G401 (cell line): ENCODE results near the gene AFG3L2. TPM values are rescaled to one million over a fixed set of nuclear protein-coding genes. Genes with fewer than 3 reads are reported as not detected.

Experiments
- DNase-seq: peaks from one replicate; pipeline ENCODE4 v3.0.0-alpha.2; 2015; ENCODE audit warnings: low spot score
- in situ Hi-C: cut with HindIII; loops from 2 replicates; pipeline ENCODE4 v1.10.0; 2016; ENCODE audit warnings: low sequenced_read_pairs, mixed read lengths
- total RNA-seq: library from RNA; depleted of rRNA; stranded (reverse); fragments of >200 nt; shearing (Covaris generic); gene quantifications from 2 replicates; pipeline ENCODE4 v1.2.3, GENCODE V29; 2014

The AFG3L2 gene
- total RNA-seq, 1 experiment from 2014 or later = 107 TPM

GRCh38 chr18:12371590-12371989, 5.4 kb downstream of the AFG3L2 start:
- in situ Hi-C loops = no loop called here
- no peak for DNase-seq

GRCh38 chr18:12369211-12369610, 7.8 kb downstream of the AFG3L2 start:
- in situ Hi-C loops = no loop called here
- DNase-seq = no peak

GRCh38 chr18:12366784-12367183, 10.2 kb downstream of the AFG3L2 start:
- in situ Hi-C loops = no loop called here

GRCh38 chr18:12366379-12366778, 10.6 kb downstream of the AFG3L2 start:
- in situ Hi-C loops = no loop called here
- DNase-seq = no peak

More at GRCh38 chr18:12366784-12367183, 10.2 kb downstream of the AFG3L2 start:
- DNase-seq = no peak

GRCh38 chr18:12362473-12363174, 14.4 kb downstream of the AFG3L2 start:
- peak; percentile 19 for DNase-seq
- in situ Hi-C loops = no loop called here

- DNase-seq = peak; percentile 39
- in situ Hi-C loops = no loop called here
Observed at GRCh38 chr18:12361770-12362378, 15.2 kb downstream of the AFG3L2 start.

GRCh38 chr18:12359515-12359927, 17.5 kb downstream of the AFG3L2 start:
- DNase-seq = no peak
- in situ Hi-C loops = no loop called here

- in situ Hi-C loops = no loop called here
- DNase-seq = no peak
Observed at GRCh38 chr18:12352188-12352587, 24.8 kb downstream of the AFG3L2 start.

GRCh38 chr18:12347895-12348294, 29.1 kb downstream of the AFG3L2 start:
- in situ Hi-C loops = no loop called here
- DNase-seq = no peak

- DNase-seq = no peak
- in situ Hi-C loops = no loop called here
Observed at GRCh38 chr18:12346240-12346565, 30.8 kb downstream of the AFG3L2 start.

- no peak for DNase-seq
- in situ Hi-C loops = no loop called here
Observed at GRCh38 chr18:12345491-12346239, 31.4 kb downstream of the AFG3L2 start.

GRCh38 chr18:12342661-12343060, 34.4 kb downstream of the AFG3L2 start:
- in situ Hi-C loops = no loop called here
- no peak for DNase-seq

- no peak for DNase-seq
- in situ Hi-C loops = no loop called here
Observed at GRCh38 chr18:12340945-12341660, 35.9 kb downstream of the AFG3L2 start.

- no peak for DNase-seq
- in situ Hi-C loops = no loop called here
Observed at GRCh38 chr18:12338382-12338781, 38.6 kb downstream of the AFG3L2 start.

GRCh38 chr18:12336887-12337286, 40.1 kb downstream of the AFG3L2 start:
- in situ Hi-C loops = no loop called here
- DNase-seq = no peak

GRCh38 chr18:12336171-12336613, 40.8 kb downstream of the AFG3L2 start:
- DNase-seq = no peak
- in situ Hi-C loops = no loop called here

GRCh38 chr18:12335503-12335902, 41.5 kb downstream of the AFG3L2 start:
- DNase-seq = no peak
- in situ Hi-C loops = no loop called here

- in situ Hi-C loops = no loop called here
- no peak for DNase-seq
Observed at GRCh38 chr18:12334863-12335262, 42.2 kb downstream of the AFG3L2 start.

- DNase-seq = peak; percentile 37
- in situ Hi-C loops = no loop called here
Observed at GRCh38 chr18:12334366-12334808, 42.6 kb downstream of the AFG3L2 start.
